Fibroblast of skin of scalp (primary cell): ENCODE results near the gene ADGRG1.
A peak's percentile ranks its signal among the peaks of the same experiment; 100 is the strongest.

Experiments
- DNase-seq: peaks from one replicate; pipeline ENCODE4 v3.0.0-alpha.2; 2013

The ADGRG1 gene

GRCh38 chr16:57635266-57636097, 7.1 kb downstream of the ADGRG1 start:
- no peak for DNase-seq

GRCh38 chr16:57636184-57636583, 7.8 kb downstream of the ADGRG1 start:
- no peak for DNase-seq

DNA sequence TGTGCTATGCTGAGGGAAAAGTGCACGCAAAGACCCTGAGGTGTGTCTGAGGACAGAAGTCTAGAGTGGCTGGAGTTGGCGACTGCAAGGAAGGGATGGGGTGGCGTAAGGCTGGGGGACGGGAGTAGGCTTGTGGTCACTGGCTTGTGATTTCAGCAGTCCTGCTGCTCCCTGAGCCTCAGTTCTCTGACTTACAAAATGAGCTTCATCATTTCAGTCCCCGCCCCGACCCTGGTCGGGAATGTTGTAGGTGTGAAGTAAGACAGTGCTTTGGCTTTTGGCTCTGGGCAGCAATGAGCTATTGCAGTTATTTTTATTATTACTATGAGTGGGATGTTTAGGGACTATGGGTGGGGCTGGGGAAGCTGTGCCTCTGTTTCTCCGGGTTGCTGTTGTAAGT, 8.6 kb downstream of the ADGRG1 start:
- no peak for DNase-seq

DNA sequence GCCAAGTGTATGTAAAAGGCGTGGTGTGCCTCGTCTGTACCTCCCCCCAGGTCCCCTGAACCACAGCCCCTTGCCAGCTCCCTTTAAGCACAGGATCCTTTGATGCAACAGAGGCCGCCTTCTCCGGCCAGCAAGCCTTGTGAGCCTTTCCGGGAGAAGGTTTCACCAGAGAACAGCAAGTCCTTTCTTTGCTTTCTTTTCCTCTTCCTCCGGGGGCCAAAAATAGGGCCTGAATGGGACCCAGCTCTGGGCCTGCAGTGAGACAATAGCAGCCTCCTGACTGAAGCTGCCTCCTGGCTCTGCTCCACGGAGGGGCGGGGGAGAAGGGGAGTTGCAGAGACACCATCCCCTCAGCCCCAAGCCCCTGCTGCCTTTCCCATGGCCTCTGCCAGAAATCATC, 9.0 kb downstream of the ADGRG1 start:
- DNase-seq: no peak

- DNase-seq: no peak
Measured at GRCh38 chr16:57637965-57638364, 9.5 kb downstream of the ADGRG1 start.

- no peak for DNase-seq
Measured at GRCh38 chr16:57638381-57638780, 10.0 kb downstream of the ADGRG1 start.

DNA sequence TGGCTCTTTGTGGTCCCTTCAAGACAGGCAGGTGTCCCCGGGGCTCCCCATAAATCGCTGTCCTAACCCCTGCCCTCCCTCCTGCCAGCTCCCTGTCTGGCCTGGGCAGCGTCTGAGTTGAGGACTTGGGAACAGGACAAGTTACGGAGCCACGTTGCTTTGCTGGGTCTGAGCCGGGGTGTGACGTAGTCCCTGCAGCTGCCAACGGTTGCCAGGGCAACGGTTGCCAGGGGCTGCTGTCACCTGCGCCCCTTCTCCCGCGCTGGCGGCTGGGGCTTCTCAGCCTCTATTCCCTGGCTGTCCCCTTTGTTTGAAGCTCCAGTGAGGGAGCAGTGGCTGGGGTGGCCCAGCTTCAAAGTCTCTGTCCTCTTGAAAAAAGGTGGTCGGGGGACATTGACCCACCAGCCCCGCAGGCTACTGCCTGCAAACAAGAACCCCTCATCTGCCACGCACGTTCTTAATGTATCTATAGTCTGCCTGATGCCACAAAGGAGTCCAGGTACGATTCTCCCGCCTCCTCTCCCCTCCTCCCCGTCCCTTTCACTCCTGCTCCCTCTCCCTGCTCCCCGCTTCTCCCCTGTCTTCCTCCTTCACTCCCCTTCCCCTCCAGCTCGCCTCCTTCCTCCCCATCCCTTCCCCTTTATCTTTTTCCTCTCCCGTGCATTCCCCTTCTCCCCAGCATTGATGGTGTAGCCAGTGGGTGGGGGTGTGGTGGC, 10.9 kb downstream of the ADGRG1 start:
- no peak for DNase-seq

DNA sequence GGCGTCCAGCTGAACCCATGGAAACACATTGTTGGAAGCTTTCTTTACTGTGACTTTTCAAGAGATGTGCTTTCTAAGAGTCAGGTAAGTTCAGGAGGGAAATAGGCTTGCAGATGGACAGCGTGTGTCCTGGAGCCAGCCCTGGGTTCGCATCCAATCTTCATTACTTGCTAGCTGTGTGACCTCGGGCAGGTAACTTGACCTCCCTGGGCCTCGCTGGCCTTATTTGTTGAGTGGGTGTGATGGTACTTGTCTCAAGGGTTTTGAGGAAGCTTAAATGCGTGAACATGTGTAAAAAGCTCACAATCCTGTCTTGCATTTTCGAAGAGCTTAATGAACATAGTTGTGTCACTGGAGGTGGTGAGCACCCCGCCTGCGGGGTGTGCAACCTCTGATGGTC, 11.8 kb downstream of the ADGRG1 start:
- no peak for DNase-seq

DNA sequence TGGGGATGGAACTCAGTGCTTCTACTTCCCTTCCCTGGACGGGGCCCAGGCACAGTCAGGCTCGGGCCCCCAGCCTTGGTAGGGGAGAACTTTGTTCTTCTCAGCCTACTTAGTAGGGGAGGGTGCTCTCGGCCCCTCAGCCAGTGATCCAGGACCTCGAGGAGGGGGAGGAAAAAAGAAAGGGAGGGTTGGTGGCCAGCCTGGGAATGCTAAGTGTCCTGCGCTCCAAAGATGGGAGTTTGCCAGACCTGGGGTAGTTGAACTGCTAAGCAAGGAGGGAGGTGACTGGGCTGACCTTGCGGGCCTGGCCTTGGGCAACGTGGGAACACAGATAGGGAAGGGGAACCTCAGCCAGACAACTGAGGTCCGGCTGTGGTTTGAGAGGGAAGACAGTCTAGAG, 12.2 kb downstream of the ADGRG1 start:
- DNase-seq: no peak

GRCh38 chr16:57642160-57643135, 14.0 kb downstream of the ADGRG1 start:
- no peak for DNase-seq

- DNase-seq: peak; percentile 46
Measured at GRCh38 chr16:57643147-57643874, 14.9 kb downstream of the ADGRG1 start.

- no peak for DNase-seq
Measured at GRCh38 chr16:57643910-57644309, 15.5 kb downstream of the ADGRG1 start.

DNA sequence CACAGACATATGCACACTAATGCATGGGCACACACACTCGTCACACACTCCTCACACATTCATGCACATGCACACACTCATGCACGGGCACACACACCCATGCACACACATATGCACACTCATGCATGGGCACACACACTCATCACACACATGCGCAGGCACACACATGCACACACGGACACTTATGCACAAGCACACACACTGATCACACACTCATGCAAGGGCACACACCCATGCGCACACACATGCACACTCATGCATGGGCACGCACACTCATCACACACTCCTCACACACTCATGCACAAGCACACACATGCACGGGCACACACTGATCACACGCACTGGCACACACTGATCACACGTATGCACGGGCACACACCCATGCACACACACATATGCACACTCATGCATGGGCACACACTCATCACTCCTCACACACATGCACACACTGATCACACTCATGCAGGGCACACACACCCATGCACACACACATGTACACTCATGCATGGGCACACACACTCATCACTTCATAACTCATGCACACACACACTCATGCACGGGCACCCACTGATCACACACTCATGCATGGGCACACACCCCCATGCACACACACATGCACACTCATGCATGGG, 16.1 kb downstream of the ADGRG1 start:
- no peak for DNase-seq

- DNase-seq: no peak
Measured at GRCh38 chr16:57645169-57645568, 16.7 kb downstream of the ADGRG1 start.

- peak; percentile 32 for DNase-seq
Measured at GRCh38 chr16:57645691-57646387, 17.4 kb downstream of the ADGRG1 start.

DNA sequence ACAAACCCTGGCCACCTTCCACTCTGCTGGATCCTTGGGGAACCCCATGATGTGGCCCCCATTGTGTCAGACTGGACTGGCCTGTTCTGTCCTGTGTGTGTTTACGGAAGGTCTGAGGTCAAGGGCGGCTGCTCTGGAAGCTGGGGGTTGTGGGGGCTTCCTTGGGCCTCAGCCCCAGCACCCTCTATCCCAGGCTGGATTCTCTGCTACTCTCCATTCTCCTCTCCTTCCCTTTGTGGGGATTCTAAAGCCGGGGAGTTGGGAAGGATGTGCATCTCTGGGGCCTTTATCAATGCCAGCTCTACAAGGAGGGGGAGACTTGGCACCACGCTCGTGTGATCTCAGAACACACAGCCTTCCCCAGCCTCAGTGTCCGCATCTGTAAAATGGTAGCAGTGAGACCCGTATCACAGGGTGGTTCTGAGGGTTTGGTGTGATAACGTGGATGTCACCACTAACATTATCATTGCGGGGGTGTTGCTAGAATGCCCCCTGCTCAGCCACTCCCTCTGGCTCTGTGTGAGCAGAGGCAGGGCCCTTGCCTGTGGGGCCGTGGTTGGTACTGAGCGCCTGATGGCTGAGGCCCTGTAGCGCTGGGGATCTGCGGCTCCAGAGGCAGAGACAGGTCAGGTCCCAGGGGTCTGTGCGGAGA, 18.1 kb downstream of the ADGRG1 start:
- DNase-seq: no peak

- no peak for DNase-seq
Measured at GRCh38 chr16:57647136-57647875, 18.9 kb downstream of the ADGRG1 start.

- no peak for DNase-seq
Measured at GRCh38 chr16:57648125-57648524, 19.7 kb downstream of the ADGRG1 start.

DNA sequence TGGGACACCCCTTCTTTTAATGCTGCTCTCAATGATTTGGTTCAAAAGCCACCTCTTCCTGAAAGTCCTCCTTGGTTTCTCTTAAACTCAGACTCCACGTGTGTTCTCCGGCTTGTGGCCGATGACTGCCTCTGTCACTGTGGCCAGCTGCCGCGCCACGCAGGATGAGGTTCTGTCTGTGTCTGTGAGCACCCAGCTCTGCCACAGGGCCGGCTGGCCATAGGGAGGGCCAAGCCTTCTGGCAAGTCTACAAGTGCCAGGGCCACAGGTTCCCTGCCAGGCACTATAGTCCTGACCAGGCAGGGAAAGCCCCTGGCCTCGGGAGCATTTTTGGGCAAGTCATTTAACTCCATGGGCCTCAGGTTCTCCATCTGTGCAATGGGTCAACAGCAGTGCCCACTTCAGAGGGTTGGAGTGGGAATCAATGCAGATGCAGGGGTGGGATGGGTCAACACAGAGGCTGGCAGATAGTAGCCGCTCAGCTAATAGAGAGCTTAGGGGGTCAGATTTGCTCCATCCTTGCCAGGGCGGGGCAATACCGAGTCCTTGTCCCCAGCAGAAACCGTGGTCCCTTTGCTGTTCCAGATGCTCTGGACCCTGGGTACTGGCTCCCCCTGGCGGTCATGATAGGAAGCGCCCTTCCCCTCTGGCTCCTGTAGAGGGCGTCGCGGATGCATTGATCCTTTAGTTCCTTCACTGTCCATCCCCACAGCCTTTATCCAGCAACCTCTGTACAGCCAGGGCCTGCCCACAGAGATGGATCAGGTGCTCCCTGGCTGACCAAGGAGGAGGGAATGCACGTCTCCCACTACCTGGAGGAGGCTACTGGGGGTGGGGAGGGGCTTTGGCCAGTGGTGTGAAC, 20.4 kb downstream of the ADGRG1 start:
- peak; percentile 74 for DNase-seq
